ENCODE data around the gene FAF1. TPM values are rescaled to one million over a fixed set of nuclear protein-coding genes. Genes with fewer than 3 reads are reported as not detected.

FAF1 gene
- total RNA-seq, 2 donors from 2014 or later: 17.8 to 27.5 TPM

GRCh38 chr1:50993645-50994044 is 33.6 kb upstream of the FAF1 start:
- Histone ChIP-seq H3K4me1 (no peaks in the 10 kb centered on the region), H3K27ac (no peak overlapping the region), H3K27me3 (no peaks in the 10 kb centered on the region), H3K9me3 (no peaks in the 10 kb centered on the region), H3K36me3 (replicated peaks in 1 of 2; ENCODE audit: insufficient read depth in 1 of 2, low read depth in 2 of 2) (no peaks in the 10 kb centered on the region), H3K4me3 (no peak overlapping the region)
- WGBS, 2 donors: 86 to 92% methylated on average over 3 of the region's 3 CpGs
- ATAC-seq (no peak), DNase-seq (no peak)
- intact Hi-C loops (cut with DNase I): no loop called here
- TF ChIP-seq CTCF (IDR thresholded peaks at IDR 0.05) (no peak), POLR2A (IDR thresholded peaks at IDR 0.05) (no peak)

GRCh38 chr1:50992532-50993318 is 32.7 kb upstream of the FAF1 start:
- DNase-seq (no peak), ATAC-seq (no peak)
- no peaks in the 10 kb centered on the region for H3K4me1 ChIP-seq
- no peak overlapping the region for H3K4me3 ChIP-seq
- no peaks in the 10 kb centered on the region for H3K9me3 ChIP-seq
- WGBS, 2 donors: 82 to 85% methylated on average over 3 of the region's 3 CpGs
- H3K27ac ChIP-seq: no peak overlapping the region
- H3K36me3 ChIP-seq (replicated peaks in 1 of 2; ENCODE audit: insufficient read depth in 1 of 2, low read depth in 2 of 2): no peaks in the 10 kb centered on the region
- H3K27me3 ChIP-seq: no peaks in the 10 kb centered on the region
- intact Hi-C loops (cut with DNase I): no loop called here
- TF ChIP-seq CTCF (IDR thresholded peaks at IDR 0.05) (no peak), POLR2A (IDR thresholded peaks at IDR 0.05) (no peak)

GRCh38 chr1:50989694-50990093 is 29.6 kb upstream of the FAF1 start:
- WGBS, 2 donors: 93 to 95% methylated on average over 2 of the region's 2 CpGs
- H3K9me3 ChIP-seq: no peaks in the 10 kb centered on the region
- ATAC-seq (no peak), DNase-seq (no peak)
- H3K27ac ChIP-seq: no peak overlapping the region
- H3K27me3 ChIP-seq: no peaks in the 10 kb centered on the region
- H3K4me3 ChIP-seq: no peak overlapping the region
- no peak for TF ChIP-seq CTCF (IDR thresholded peaks at IDR 0.05)
- no peak for TF ChIP-seq POLR2A (IDR thresholded peaks at IDR 0.05)
- no peaks in the 10 kb centered on the region for H3K4me1 ChIP-seq
- intact Hi-C loops (cut with DNase I): no loop called here
- H3K36me3 ChIP-seq (replicated peaks in 1 of 2; ENCODE audit: insufficient read depth in 1 of 2, low read depth in 2 of 2): no peaks in the 10 kb centered on the region

- Histone ChIP-seq H3K27me3 (no peaks in the 10 kb centered on the region), H3K4me1 (peaks cover 10% of the 10 kb centered on the region), H3K27ac (no peak overlapping the region), H3K9me3 (no peaks in the 10 kb centered on the region), H3K36me3 (replicated peaks in 1 of 2; ENCODE audit: insufficient read depth in 1 of 2, low read depth in 2 of 2) (no peaks in the 10 kb centered on the region), H3K4me3 (no peak overlapping the region)
- intact Hi-C loops (cut with DNase I): no loop called here
- ATAC-seq (no peak), DNase-seq (no peak)
- WGBS, 2 donors: 60 to 68% methylated on average over 4 of the region's 4 CpGs
- TF ChIP-seq CTCF (IDR thresholded peaks at IDR 0.05) (no peak), POLR2A (IDR thresholded peaks at IDR 0.05) (no peak)
Measured at GRCh38 chr1:50986653-50987052, 26.6 kb upstream of the FAF1 start.

- TF ChIP-seq POLR2A (IDR thresholded peaks at IDR 0.05) (no peak), CTCF (IDR thresholded peaks at IDR 0.05) (no peak)
- no peak overlapping the region for H3K27ac ChIP-seq
- WGBS, 2 donors: 54 to 65% methylated on average over 1 of the region's 1 CpG
Measured at GRCh38 chr1:50985094-50985493, 25.0 kb upstream of the FAF1 start.

More at GRCh38 chr1:50985094-50985493, 25.0 kb upstream of the FAF1 start:
- intact Hi-C loops (cut with DNase I): no loop called here
- Histone ChIP-seq H3K4me1 (peaks cover 10% of the 10 kb centered on the region), H3K27me3 (no peaks in the 10 kb centered on the region), H3K36me3 (replicated peaks in 1 of 2; ENCODE audit: insufficient read depth in 1 of 2, low read depth in 2 of 2) (no peaks in the 10 kb centered on the region), H3K9me3 (no peaks in the 10 kb centered on the region), H3K4me3 (no peak overlapping the region)
- ATAC-seq: no peak
- no peak for DNase-seq
